Measurements from ENCODE around the gene GPC6. TPM values are rescaled to one million over a fixed set of nuclear protein-coding genes. Genes with fewer than 3 reads are reported as not detected.

Gene GPC6
- total and polyA plus RNA-seq, 12 donors = 0.15 to 5.4 (median 2.5) TPM

DNA sequence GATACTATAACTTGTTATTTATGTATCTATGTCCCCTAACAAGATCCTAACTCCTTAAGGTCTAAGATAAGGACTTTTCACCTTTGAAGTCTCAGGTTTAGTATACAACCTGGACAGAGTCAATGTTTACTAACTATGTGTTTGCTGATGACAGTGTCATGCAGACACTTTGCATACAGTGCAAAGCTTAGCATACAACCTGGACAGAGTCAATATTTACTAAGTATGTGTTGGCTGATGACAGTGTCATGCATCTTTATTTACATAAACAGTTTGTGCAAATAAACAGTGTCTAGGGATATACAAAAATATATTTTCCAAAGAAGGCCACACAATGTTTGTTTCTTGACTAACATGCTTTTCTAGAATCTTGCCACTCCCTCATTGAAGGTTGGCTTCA is 1218.2 kb downstream of the GPC6 start:
- no peak overlapping the region for H3K4me3 ChIP-seq
- no peaks in the 10 kb centered on the region for H3K4me1 ChIP-seq
- intact Hi-C loops (cut with DNase I) = no loop called here
- peaks cover 0 to 7% (median 0%) of the 10 kb centered on the region in 7 donors for H3K27me3 ChIP-seq
- peaks cover 0 to 9% (median 0%) of the 10 kb centered on the region in 11 donors for H3K9me3 ChIP-seq
- TF ChIP-seq, protein P1, sequence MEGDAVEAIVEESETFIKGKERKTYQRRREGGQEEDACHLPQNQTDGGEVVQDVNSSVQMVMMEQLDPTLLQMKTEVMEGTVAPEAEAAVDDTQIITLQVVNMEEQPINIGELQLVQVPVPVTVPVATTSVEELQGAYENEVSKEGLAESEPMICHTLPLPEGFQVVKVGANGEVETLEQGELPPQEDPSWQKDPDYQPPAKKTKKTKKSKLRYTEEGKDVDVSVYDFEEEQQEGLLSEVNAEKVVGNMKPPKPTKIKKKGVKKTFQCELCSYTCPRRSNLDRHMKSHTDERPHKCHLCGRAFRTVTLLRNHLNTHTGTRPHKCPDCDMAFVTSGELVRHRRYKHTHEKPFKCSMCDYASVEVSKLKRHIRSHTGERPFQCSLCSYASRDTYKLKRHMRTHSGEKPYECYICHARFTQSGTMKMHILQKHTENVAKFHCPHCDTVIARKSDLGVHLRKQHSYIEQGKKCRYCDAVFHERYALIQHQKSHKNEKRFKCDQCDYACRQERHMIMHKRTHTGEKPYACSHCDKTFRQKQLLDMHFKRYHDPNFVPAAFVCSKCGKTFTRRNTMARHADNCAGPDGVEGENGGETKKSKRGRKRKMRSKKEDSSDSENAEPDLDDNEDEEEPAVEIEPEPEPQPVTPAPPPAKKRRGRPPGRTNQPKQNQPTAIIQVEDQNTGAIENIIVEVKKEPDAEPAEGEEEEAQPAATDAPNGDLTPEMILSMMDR (IDR thresholded peaks at IDR 0.05) = no peak
- H3K27ac ChIP-seq = no peak overlapping the region
- no peaks in the 10 kb centered on the region for H3K36me3 ChIP-seq
- DNase-seq (no peak), ATAC-seq (no peak)

DNA sequence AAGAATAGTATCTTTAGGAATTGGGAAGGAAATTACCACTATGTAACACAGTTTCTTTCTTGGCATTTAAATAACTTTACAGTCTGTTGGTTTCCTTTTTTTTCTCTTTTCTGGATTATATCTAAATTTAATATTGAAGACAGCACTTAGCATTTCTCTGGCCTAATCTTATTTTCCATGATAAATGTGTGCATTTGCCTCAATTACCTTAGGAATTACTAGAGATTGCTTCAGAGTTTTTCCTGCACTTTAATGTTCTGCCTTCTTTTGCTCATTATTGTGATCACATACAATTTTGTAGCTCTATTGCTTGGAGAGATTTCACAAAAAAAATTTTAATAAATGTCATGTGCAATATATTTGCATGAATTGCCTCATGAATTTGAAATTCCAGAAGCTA is 1227.7 kb downstream of the GPC6 start:
- Histone ChIP-seq H3K4me1 (no peaks in the 10 kb centered on the region), H3K36me3 (no peaks in the 10 kb centered on the region), H3K4me3 (no peak overlapping the region), H3K27me3 (no peaks in the 10 kb centered on the region), H3K9me3 (peaks cover 0 to 8% (median 0%) of the 10 kb centered on the region in 11 donors), H3K27ac (no peak overlapping the region)
- ATAC-seq (no peak), DNase-seq (no peak)
- intact Hi-C loops (cut with DNase I) = no loop called here
- TF ChIP-seq, protein P1 (IDR thresholded peaks at IDR 0.05) = no peak

DNA sequence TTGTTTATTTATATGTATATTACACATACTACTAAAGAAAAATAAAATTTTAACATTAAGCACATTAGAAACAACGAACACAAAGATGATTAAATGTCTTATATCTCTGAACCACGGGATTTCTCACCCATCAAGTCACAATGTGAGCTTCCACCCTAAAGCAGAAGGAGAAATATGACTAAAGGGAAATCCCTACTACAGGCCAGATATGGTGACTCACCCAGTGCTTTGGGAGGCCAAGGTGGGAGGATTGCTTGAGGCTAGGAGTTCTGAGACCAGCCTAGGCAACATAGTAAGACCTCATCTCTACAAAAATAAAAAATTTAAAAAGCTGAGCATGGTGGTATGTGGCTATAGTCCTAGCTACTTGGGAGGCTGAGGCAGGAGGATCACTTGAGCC is 1228.3 kb downstream of the GPC6 start:
- intact Hi-C loops (cut with DNase I) = no loop called here
- DNase-seq (no peak), ATAC-seq (no peak)
- Histone ChIP-seq H3K36me3 (no peaks in the 10 kb centered on the region), H3K9me3 (peaks cover 0 to 4% (median 0%) of the 10 kb centered on the region in 11 donors), H3K27me3 (no peaks in the 10 kb centered on the region), H3K27ac (no peak overlapping the region), H3K4me1 (no peaks in the 10 kb centered on the region), H3K4me3 (no peak overlapping the region)
- TF ChIP-seq, protein P1 (IDR thresholded peaks at IDR 0.05) = no peak
- WGBS, 2 donors = 81% methylated on average over 2 of the region's 2 CpGs

DNA sequence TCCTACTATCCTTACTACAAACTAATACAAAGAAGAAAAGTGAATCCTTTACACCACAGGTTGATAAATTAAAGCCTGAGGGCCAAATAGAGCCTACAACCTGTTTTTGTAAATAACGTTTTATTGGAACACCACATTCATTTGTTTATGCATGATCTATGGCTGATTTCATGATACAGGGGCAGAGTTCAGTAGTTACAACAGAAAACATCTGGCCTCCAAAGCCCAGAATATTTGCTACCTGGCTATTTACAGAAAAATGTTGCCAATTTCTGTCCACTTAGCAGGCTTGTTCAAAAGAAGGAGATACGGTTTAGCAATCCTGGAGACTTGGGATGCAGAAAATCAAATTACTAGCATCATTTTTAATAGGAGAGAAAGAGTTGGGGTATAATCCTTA is 1228.8 kb downstream of the GPC6 start:
- H3K4me3 ChIP-seq = no peak overlapping the region
- TF ChIP-seq, protein P1 (IDR thresholded peaks at IDR 0.05) = no peak
- no peaks in the 10 kb centered on the region for H3K27me3 ChIP-seq
- no peaks in the 10 kb centered on the region for H3K36me3 ChIP-seq
- H3K9me3 ChIP-seq = no peaks in the 10 kb centered on the region
- ATAC-seq (no peak), DNase-seq (no peak)
- no peaks in the 10 kb centered on the region for H3K4me1 ChIP-seq
- 71 to 79% methylated on average over 2 of the region's 2 CpGs for WGBS, 2 donors
- intact Hi-C loops (cut with DNase I) = no loop called here
- no peak overlapping the region for H3K27ac ChIP-seq

Data from heart right ventricle (tissue), 16 donors.